HL-60 (cell line): Measurements from ENCODE around the gene HECTD4.

Experiments
- DNase-seq, 2 experiments: peaks; one replicate each; pipeline ENCODE4 v3.0.0-alpha.2; 2010 to 2020; ENCODE audit warnings: low read depth in 1 of 2, low spot score in 1 of 2
- H3K27ac ChIP-seq: fragments of 250-450 bp; sonication (Bioruptor Pico); replicated peaks from 2 replicates; pipeline ENCODE4 v1.5.1; 2020; ENCODE audit warnings: mild to moderate bottlenecking, moderate library complexity
- H3K27me3 ChIP-seq: fragments of 250-450 bp; sonication (Bioruptor Pico); 2 replicates; pipeline ENCODE4 v1.5.1; 2021; ENCODE audit warnings: mild to moderate bottlenecking, moderate library complexity; ENCODE audit not compliant: insufficient read depth, poor library complexity, severe bottlenecking
- H3K4me3 ChIP-seq: replicated peaks from 2 replicates; pipeline ENCODE4 v1.5.1; 2011; ENCODE audit warnings: mild to moderate bottlenecking, control low read depth, low read length; ENCODE audit not compliant: insufficient read depth
- CTCF ChIP-seq: IDR thresholded peaks from one replicate; pipeline ENCODE4 v1.5.1; 2011; ENCODE audit warnings: low read length, control low read depth, inconsistent platforms; ENCODE audit not compliant: insufficient read depth
- GABPA ChIP-seq: IDR thresholded peaks from 2 replicates; pipeline ENCODE4 v1.6.1; 2012; ENCODE audit warnings: low read depth
- POLR2AphosphoS5 ChIP-seq: IDR thresholded peaks from 2 replicates; pipeline ENCODE4 v1.6.1; 2012; ENCODE audit warnings: low read depth
- SPI1 ChIP-seq: IDR thresholded peaks from 2 replicates; pipeline ENCODE4 v1.6.1; 2012; ENCODE audit warnings: low read depth, mild to moderate bottlenecking, borderline replicate concordance
- TF ChIP-seq, protein P1 (sequence below): IDR thresholded peaks from 2 replicates; pipeline ENCODE4 v1.6.1; 2012; ENCODE audit warnings: low read depth; ENCODE audit not compliant: insufficient replicate concordance

The HECTD4 gene

GRCh38 chr12:112126000-112126438 lies 256.2 kb downstream of the HECTD4 start:
- H3K27me3 ChIP-seq = no peaks in the 10 kb centered on the region
- DNase-seq = peak in 1 of 2 experiments; percentile 10
- H3K4me3 ChIP-seq = peak overlapping the region; percentile 71
- TF ChIP-seq SPI1 = peak; percentile 25; the same call in 1 of the 2 replicates
- no peak for TF ChIP-seq CTCF
- TF ChIP-seq, protein P1, sequence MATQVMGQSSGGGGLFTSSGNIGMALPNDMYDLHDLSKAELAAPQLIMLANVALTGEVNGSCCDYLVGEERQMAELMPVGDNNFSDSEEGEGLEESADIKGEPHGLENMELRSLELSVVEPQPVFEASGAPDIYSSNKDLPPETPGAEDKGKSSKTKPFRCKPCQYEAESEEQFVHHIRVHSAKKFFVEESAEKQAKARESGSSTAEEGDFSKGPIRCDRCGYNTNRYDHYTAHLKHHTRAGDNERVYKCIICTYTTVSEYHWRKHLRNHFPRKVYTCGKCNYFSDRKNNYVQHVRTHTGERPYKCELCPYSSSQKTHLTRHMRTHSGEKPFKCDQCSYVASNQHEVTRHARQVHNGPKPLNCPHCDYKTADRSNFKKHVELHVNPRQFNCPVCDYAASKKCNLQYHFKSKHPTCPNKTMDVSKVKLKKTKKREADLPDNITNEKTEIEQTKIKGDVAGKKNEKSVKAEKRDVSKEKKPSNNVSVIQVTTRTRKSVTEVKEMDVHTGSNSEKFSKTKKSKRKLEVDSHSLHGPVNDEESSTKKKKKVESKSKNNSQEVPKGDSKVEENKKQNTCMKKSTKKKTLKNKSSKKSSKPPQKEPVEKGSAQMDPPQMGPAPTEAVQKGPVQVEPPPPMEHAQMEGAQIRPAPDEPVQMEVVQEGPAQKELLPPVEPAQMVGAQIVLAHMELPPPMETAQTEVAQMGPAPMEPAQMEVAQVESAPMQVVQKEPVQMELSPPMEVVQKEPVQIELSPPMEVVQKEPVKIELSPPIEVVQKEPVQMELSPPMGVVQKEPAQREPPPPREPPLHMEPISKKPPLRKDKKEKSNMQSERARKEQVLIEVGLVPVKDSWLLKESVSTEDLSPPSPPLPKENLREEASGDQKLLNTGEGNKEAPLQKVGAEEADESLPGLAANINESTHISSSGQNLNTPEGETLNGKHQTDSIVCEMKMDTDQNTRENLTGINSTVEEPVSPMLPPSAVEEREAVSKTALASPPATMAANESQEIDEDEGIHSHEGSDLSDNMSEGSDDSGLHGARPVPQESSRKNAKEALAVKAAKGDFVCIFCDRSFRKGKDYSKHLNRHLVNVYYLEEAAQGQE = no peak
- H3K27ac ChIP-seq = peak overlapping the region; percentile 75

GRCh38 chr12:112125250-112125999 lies 256.8 kb downstream of the HECTD4 start, which contains the start of gene TRAFD1:
Gene TRAFD1 (plus strand): TSS chr12:112125560. CDS start chr12:112130523, 4,963 bp downstream.
- Histone ChIP-seq H3K4me3 (peak within 1 kb of the TSS; percentile 71), H3K27me3 (no peaks in the 10 kb centered on the region), H3K27ac (peak within 1 kb of the TSS; percentile 75)
- DNase-seq = peak; percentile 94 to 98
- TF ChIP-seq SPI1 = peak; percentile 71
- peak; percentile 69 for TF ChIP-seq GABPA
- peak; percentile 85 for TF ChIP-seq POLR2AphosphoS5
- TF ChIP-seq, protein P1 = no peak
- no peak for TF ChIP-seq CTCF

DNA sequence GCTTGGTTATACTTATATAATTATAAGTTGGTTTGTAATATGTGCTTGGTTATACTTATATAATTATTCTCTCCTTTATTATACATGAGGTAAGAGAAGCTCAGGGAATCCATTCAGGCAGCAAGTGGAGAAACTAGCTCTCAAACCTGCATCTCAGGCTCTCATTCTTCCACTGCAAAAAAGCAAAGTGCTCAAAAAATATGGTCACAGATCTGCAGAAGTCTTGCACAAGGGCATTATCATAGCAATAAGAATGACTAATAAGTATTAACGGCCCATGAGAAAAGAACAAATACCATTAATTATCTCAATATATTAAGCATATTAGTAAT lies 257.3 kb downstream of the HECTD4 start:
- no peak overlapping the region for H3K27ac ChIP-seq
- TF ChIP-seq POLR2AphosphoS5 = no peak
- TF ChIP-seq, protein P1 = no peak
- TF ChIP-seq SPI1 = no peak
- no peak for TF ChIP-seq GABPA
- no peak for TF ChIP-seq CTCF
- no peak for DNase-seq
- H3K27me3 ChIP-seq = no peaks in the 10 kb centered on the region
- no peak overlapping the region for H3K4me3 ChIP-seq
